HTR-8/SVneo (cell line): ENCODE measurements around the gene TBCK.

Source experiments
- DNase-seq: peaks from one replicate; pipeline ENCODE4 v3.0.0; 2011; ENCODE audit warnings: low spot score, mixed read lengths; ENCODE audit not compliant: insufficient read length
- FAIRE-seq: peaks from 2 replicates; lab custom pipeline; 2011; peaks lifted over from hg19 to GRCh38; lab: Jason Lieb, UNC

Gene TBCK

DNA sequence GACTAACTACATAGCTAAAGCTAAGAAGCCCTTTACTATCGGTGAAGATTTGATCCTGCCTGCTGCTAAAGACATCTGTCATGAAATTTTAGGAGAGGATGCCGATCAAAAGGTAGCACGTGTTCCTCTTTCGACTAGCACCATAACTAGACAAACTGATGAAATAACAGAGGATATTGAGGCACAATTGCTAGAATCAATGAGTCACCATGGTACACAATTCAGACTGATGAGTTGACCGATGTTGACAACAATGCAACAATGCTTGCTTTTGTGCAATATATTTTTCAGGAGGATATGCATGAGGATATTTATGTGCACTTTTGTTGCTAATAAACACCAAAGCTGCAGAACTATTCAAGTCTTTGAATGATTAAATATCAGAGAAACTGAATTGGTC is 24.3 kb downstream of the TBCK start:
- FAIRE-seq (no peak), DNase-seq (no peak)

DNA sequence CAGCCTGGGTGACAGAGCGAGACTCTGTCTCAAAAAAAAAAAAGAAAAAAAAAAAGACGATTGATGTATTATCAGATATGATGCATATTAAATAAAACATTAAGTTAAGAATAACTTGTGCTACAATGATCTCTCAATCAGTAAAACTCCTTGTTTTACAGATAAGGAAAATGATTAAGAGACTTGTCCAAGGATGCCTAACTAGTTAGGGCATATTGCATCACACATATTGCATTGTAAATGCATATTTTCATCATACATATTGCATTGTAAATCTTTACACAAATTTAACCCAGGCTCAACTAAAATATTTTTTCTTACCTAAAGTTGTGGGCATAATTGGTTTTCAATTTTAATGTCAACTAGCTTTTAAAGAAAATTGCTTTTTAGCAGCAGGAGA is 26.3 kb downstream of the TBCK start:
- DNase-seq (no peak), FAIRE-seq (no peak)

DNA sequence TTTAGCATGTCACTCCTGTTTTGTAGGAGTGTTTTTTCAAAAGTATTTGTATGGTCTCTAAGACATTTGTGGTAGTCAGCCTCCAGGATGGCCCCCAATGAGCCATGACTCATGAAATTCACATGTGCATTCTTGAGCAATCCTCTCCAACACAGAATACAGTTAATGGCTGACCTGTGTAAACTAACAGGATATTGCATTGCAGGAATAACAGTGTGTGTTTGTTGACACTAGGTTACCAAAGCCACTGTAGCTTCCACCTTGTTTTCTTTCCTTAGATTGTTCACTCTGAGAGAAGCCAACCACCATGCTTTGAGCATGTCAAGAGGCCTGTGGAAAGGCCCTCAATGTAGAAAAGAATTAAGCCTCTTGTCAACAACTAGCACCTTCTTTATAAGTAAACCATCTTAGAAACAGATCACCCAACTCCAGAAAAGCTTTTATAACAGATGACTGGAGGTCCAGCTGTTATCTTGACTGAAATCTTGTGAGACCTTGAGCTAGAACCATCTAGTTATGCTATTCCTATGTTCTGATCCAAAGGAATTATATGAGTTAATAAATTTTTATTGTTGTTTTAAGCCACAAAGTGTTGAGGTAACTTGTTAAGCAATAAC is 28.5 kb downstream of the TBCK start:
- no peak for FAIRE-seq

DNA sequence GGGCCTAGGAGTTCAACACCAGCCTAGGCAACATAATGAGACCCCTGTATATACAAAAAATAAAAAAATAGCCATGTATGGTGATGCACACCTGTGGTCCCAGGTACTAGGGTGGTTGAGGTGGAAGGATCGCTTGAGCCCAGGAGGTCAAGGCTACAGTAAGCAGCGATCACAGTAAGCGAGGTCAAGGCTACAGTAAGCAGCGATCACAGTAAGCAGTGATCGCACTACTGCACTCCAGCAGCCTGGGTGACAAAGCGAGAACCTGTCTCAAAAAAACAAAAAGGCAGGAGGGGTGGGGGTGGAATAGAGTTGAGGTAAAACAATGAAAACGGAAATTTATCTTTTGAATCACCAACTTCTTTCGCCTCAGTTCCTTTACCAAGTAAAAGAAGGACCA is 29.4 kb downstream of the TBCK start:
- DNase-seq, result no peak
- FAIRE-seq, result no peak

More for the DNA sequence above, 28.5 kb downstream of the TBCK start:
- no peak for DNase-seq

DNA sequence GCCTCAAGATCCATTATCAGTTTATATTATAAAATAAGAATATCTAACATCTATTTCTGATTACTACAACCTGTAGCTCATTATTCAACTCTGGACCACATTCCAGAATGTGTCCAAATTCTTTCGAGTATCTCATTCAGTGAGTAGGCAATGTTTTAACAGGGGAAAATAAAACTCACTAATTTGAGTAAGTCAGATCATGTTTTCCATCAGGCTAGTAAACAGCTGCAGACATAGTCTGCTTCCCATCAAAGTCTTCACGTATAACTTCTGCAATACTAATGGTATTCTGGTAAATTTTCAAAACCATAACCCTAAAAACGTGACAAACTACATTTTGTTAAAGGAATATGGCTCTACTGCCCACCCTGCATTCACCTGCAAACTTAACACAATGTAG is 31.8 kb downstream of the TBCK start:
- FAIRE-seq (no peak), DNase-seq (no peak)

DNA sequence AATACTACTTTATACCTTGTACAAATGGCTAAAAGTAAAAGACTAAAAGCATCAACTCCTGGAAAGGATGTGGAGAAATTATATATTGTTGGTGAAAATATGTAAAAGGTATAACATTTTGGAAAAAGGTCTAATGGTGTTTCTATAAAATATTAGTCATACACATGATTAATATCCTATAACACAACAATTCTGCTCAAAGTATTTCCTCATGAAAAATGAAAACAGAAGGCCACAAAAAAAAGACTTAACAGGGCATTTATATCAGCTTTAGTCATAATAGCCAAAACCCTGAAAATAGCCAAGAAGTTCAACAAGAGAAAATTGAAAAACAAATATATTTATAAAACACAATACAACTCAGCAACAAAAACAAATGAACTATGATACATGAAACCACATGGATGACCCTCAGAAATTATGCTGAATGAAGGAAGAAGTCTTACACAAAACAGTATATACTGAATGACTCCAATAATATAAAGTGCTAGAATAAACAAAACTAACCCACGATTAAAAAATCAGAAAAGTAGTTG is 38.8 kb downstream of the TBCK start:
- no peak for FAIRE-seq
- no peak for DNase-seq

DNA sequence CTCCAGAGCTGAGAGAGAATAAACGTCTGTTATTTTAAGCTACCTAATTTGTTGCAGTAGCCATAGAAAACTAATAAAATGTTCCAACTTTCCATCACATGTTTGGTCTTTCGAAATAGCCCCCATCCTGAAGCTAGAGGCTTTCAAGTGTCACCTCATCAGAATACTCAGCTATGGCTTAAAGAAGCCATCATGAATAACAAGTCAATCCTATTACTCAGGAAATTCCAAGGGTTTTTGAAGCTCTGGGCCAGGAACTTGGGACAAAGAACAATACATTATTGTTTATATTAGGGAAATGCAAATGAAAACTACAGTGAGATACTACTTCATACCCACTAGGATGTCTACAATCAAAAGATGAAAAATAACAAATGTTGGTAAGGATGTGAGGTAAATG is 42.2 kb downstream of the TBCK start:
- FAIRE-seq (no peak), DNase-seq (no peak)

DNA sequence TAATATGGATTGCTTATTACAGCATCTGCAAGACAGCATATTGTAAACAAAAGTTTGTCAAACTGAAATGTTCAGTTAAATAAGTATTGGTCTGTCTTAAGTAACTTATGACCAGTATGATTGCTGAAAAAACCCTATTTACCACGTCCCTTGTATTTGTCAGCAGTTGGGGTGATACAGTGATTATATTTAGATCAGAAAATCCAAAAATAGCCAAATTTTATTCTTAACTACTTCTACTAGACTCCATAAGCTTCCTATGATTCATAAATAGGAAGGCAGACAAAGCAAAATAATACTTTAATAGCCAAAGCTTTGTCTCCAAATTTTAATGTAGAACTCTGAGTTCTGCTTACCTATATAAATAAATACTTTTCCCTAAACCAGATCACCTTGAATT is 45.3 kb downstream of the TBCK start:
- DNase-seq, result no peak
- no peak for FAIRE-seq

DNA sequence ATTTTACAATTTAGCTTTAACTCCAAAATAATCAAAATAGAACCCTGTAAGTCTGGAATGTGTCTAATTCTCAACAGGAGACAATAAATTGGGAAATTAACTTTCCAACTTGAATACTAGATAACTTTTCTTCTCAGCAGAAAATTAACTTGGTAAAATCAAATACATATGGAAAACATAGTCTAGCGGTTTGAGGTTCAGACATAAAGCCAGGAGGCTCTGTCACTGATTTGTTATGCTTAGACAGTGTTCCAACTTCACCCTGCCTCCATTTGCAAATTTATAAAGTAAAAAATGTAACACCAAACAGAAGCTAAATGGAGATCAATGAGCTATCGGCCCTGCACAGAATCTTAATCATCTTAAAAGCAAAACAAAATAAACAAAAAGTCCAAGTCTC is 46.3 kb downstream of the TBCK start:
- DNase-seq, result no peak
- no peak for FAIRE-seq

DNA sequence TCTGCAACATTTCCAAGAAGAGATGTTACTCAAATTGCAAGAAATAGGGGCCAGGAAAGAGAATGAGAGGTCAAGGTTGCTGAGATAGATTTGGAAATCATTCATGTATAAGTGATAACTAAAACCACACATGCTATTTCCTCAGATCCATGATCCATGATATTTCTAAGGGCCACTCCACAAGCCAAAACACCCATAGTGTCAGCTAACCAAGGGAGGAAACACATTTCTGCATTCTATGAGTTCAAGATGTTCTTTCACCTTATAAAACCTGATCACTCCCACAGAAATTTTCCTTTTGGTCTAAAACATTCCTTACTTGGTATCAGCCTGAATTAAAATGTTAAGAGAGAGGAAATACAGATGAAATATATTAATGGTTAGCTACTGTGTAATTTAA is 47.2 kb downstream of the TBCK start:
- FAIRE-seq (no peak), DNase-seq (no peak)

DNA sequence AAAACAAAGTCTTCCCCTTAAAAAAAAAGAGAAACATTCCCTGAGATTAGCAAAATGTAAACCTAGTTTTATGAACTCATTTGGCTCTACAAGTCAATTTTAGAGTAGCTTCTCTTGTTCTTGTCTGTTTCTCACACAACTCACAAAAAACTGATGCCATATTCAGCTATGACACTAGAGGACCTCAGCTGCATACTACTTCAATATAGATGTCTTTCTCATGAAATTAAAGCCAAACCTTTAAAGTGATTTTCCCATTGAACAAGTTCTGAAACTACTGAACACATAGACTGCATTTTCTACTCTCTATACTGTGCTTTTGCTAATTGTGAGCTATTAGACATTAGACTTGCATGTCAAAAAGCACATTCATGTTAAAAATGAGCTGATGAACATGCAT is 49.8 kb downstream of the TBCK start:
- FAIRE-seq, result no peak
- peak; percentile 3 for DNase-seq

DNA sequence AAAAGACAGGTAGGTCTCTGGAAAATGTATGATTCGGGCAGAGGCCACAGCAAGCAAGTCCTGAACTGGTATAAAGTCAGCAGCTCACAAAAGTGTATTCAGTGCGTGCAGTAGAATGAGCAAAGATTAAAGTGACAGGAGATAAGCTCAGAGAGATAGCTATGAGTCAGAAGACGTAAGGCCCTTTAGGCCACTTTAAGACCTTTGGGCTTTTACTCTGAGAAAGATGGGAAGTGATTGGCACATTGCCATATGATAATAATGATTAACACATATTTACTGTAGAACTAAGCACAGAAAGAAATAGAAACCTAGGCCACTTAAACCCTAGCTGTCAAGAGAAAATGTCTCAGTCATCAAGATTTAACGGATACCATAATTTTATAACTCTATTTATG is 51.7 kb downstream of the TBCK start:
- DNase-seq (no peak), FAIRE-seq (no peak)

DNA sequence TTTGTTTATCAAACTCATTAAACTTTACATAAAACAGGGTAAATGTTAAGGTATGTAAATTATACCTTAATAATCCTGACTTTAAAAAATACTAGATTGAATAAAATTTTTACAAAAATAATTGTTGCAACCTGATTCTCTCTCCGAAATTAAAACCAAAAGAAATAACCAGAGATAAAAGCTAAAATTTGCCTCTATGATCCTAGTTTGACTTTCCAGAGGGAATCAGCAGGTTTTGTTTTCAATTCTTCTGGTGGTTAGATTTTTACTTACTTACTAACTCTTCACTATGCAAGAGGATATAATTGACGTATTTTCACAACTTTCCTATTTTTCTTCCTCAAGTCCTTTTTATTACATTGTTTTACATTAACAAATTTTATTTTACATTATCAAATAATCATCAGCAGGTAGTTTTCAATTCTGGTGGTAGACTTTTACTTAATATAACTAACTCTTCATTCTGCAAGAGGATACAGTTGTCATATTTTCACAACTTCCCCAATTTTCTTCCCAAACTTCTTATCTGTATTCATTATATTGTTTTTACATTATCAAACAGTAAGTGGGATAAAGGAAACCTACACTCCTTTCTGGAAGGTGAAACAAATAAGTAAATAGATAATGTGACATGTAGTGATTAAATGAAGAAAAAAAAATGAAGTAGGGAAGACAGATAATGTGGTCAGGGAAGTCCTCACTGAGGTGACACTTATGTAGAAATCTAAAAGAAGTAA is 52.2 kb downstream of the TBCK start:
- no peak for DNase-seq
- FAIRE-seq, result no peak

DNA sequence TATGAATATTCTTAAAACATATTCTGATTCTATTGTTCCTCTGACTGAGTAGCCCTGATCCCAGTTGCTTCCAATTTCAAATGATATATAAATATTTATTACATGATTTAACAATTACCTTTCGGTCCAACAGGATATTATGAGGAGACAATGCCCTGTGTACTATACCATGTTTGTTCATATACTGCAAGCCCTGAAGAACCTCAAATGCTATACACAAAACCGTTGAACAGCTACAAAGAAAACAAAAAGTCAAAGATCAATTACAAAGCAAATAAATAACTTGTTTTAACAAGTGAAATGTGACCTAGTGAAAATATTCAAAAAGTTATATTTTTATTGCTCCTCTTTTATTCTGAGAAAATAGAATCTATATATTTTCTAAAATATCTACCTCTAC is 54.0 kb downstream of the TBCK start:
- FAIRE-seq (no peak), DNase-seq (no peak)

DNA sequence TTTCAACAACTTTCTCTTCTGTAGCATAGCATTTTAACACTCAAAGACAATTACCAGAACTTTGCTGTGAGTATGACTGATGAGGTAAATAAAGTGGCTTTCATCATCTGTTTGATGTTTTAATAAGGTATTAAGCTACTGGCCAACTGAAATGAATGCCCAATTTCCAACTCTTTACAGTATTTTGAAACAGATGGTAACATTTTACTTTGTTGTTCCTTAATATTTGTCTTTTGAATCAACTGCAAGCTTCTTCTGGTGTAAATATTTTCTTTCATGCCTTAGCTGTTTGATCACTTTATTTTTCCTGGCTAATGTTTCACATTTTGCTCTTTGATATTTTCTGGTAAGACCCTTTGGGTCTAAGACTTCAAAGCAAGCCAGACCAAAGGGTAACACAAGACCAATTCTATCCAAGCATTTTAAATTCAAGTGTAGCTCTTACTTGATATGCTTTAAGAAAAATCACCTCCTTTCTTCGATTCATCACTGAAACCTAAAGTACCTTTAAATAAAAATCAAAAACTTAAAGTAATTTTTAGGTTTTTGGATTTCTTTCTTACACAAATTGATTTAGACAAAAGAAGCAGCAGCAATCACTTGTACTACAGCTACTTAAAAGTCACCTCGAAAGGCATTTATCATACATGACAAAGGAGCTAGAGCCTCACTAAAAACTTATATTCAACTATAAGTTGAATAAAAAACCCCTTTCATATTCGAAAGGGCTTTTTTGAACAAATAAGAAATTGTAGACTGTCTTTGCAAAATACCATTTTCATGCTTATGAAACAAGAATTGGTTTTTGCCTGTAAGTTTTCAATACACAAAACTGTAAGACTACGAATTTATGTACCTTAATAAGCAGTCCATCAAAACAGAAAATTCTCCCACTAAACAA is 57.6 kb downstream of the TBCK start:
- FAIRE-seq (no peak), DNase-seq (no peak)

DNA sequence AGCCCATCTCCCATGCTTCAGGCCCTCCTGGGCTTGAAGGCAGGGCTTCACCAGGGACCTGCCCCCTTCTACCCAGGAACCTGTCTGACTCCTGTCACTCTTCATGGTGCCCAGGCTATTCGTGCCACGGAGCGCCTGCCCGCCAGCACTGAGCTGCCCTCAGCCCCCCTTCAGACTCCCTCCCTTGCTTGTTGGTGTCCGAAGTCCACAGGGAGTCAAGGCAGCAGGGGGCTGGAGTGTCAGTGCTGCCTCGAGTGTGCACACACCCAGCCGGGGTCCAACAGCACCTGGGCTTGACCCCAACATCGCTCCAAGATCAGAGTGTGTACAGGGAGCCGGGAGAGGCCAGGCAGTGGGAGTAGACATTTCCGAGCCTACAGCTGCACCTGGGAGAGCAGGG is 59.8 kb downstream of the TBCK start:
- DNase-seq (no peak), FAIRE-seq (no peak)

DNA sequence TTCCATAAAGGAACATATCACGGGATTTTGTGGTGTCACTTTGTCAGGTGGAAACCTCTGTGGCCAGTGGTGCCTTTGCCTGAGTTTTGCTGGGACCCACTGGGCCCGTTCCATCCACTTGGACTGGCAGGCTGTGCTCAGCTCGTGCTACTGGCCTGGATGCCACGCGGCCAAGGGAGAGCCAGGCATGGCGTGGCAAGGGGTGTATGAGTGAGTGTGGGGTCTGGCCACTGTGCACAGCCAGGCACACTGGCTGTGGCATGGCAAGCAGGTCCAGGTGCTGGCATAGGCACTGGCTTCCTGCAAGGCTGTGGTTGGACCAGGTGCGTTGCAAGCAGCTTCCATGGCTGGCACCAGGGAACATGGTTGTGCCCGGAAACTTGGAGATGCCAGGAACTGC is 60.8 kb downstream of the TBCK start:
- FAIRE-seq (no peak), DNase-seq (no peak)

DNA sequence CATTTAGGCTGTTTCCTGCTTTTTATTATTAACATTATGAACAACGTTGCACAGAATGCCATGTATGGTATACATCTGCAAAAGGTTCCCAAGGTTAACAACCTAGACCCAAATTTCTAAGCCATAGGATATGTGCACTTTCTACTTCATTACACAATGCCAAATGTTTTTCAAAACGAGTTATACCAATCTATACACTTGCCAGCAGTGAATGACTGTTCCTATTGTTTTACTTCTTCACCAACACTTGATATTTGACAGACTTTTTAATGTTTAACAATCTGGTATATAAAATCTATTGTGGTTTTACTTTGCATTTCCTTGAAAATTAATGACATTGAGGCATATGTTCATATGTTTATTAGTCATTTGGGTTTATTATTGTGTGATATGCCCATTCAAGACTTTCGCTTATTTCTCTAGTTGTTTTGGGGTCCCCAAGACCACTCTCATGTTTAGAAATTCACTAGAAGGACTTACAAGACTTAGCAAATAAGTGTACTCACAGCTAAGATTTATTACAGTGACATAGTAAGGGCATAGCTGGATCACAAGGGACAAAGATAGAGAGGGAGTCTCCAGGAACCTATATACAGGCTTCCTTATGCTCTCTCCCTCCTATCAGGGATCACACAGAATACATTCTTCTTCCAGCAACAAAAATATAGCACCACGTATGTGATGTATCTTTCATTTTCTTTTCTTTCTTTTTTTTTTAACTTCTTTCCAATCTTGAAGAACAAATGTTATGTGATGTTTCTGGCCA is 62.5 kb downstream of the TBCK start:
- DNase-seq (no peak), FAIRE-seq (no peak)

DNA sequence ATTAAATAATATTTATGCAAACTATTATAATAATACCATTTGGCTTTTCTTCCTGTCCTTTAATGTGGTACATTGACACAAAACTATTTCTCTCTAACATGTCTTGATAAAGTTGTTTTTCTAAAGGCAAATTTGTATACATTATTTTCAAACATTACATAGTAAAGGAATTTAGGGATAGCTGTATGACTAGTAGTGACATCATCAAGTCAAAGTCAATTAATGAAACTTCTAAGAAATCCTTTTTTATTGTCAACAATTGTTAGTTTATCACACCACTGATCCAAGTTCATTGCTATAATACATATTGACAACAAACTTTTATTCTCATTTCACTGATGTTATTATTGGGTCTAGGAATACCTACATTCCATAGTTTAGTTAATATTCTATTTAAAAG is 68.4 kb downstream of the TBCK start:
- DNase-seq (no peak), FAIRE-seq (no peak)

DNA sequence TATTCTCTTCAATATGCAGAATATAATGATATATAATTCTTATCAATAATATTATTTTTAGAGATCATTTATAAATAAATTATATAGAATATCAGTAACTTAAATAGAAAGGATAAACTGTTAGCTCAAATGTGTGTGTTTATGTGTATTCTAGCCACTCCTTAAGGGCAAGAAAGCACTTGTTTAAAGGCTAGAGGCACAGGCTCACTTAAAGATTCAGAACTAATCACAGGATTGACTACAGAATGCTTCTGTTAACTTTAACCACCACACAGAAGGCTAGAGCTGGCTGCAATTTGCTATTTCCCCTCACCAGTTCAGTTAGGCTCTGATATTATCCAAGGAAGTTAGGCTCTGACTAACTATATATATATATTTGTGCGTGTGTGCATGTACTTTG is 69.6 kb downstream of the TBCK start:
- DNase-seq (no peak), FAIRE-seq (no peak)
